NT2/D1 (cell line): Measurements from ENCODE around the gene RALB.
A peak's percentile ranks its signal among the peaks of the same experiment; 100 is the strongest.
"Not testable (repeated sequence)": the region's sequence is repeated elsewhere in the genome, so short reads cannot be mapped to it uniquely, and the experiment has no call there.

Experiments
- DNase-seq: peaks from one replicate; pipeline ENCODE4 v3.0.0-alpha.2; 2011; ENCODE audit warnings: low read depth, low spot score
- H3K27me3 ChIP-seq: 2 replicates; pipeline ENCODE4 v1.6.0; 2011; ENCODE audit warnings: mild to moderate bottlenecking; ENCODE audit not compliant: insufficient read length, insufficient read depth
- H3K36me3 ChIP-seq: 2 replicates; pipeline ENCODE4 v1.6.1; 2011; ENCODE audit warnings: mild to moderate bottlenecking, low read length, mixed read lengths; ENCODE audit not compliant: insufficient read depth, insufficient read length
- H3K4me1 ChIP-seq: 2 replicates; pipeline ENCODE4 v1.5.1; 2011; ENCODE audit not compliant: insufficient read depth, insufficient read length
- H3K4me3 ChIP-seq: 2 replicates; pipeline ENCODE4 v1.5.1; 2011; ENCODE audit warnings: low read depth; ENCODE audit not compliant: insufficient read length
- H3K9ac ChIP-seq: 2 replicates; pipeline ENCODE4 v1.6.0; 2011; ENCODE audit warnings: low read depth; ENCODE audit not compliant: insufficient read length
- H3K9me3 ChIP-seq: 2 replicates; pipeline ENCODE4 v1.5.1; 2011; ENCODE audit warnings: mild to moderate bottlenecking, low read length; ENCODE audit not compliant: insufficient read depth
- SUZ12 ChIP-seq: IDR thresholded peaks from 2 replicates; pipeline ENCODE4 v1.6.1; 2011; ENCODE audit not compliant: insufficient read length, insufficient read depth; ENCODE audit errors: extremely low read depth
- YY1 ChIP-seq: IDR thresholded peaks from 2 replicates; pipeline ENCODE4 v1.6.1; 2011; ENCODE audit not compliant: insufficient read length, insufficient read depth
- ZNF274 ChIP-seq: IDR thresholded peaks from 2 replicates; pipeline ENCODE4 v1.6.1; 2011; ENCODE audit warnings: mild to moderate bottlenecking, low read depth, low read length

RALB gene

DNA sequence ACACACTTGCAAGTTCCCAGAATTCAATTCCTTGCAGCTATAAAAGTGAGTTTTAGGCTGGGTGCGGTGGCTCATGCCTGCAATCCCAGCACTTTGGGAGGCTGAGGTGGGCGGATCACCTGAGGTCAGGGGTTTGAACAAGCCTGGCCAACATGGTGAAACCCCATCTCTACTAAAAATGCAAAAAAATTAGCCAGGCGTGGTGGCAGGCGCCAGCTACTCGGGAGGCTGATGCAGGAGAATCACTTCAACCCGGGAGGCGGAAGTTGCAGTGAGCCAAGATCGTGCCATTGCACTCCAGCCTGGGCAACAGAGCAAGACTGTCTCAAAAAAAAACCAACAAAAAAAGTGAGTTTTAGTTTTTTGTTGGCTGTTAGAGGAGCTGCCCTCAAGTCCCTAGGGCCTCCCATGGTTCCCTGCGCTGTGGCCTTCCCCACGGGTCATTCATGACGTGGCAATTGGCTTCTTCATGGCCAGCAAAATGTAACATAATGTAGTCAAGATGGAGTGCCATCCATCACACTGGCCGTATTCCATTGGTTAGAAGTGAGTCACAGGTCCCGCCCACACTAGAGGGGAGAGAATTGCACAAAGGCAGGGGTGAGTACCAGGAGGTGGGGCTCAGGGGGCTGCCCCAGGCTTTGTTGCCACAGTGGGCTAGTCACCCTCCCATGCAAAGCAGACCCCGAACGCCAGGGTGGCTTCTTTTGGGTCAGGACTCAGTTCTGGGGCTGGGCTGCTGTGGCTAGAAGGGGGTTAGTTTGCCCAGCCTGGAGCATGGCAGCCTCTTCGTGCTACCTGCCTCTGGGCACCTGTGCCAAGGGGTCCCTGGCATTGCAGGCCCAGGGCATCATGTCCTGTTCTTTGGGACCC is 55.6 kb downstream of the RALB start:
- TF ChIP-seq SUZ12: no peak
- TF ChIP-seq ZNF274: no peak
- no peak for TF ChIP-seq YY1
- Histone ChIP-seq H3K9me3 (no peaks in the 10 kb centered on the region), H3K36me3 (no peaks in the 10 kb centered on the region), H3K4me3 (no peak overlapping the region), H3K4me1 (peaks cover 5% of the 10 kb centered on the region), H3K27me3 (peaks cover 15% of the 10 kb centered on the region), H3K9ac (no peak overlapping the region)
- no peak for DNase-seq

DNA sequence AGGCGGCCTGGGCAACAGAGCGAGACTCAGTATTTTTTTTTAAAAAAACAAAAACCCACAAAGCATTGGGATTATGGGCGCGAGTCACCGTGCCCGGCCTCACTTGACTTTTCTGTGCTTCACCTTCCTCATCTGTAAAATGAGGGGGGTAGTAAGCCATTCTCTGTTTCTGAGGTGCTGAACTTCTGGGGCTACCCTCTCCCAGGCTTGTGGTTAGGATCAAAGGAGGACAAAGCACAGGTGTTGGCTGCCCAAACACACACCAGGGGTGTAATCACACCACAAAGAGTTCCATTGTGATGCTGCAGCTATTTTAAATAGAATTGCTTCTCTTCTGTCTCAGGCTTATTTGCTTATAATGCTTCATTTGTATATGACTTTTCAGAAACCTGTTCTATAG is 57.5 kb downstream of the RALB start:
- no peak for TF ChIP-seq ZNF274
- no peak for TF ChIP-seq SUZ12
- no peak for TF ChIP-seq YY1
- no peaks in the 10 kb centered on the region for H3K36me3 ChIP-seq
- no peak for DNase-seq
- no peaks in the 10 kb centered on the region for H3K9me3 ChIP-seq
- H3K27me3 ChIP-seq: peaks cover 29% of the 10 kb centered on the region
- H3K4me1 ChIP-seq: peaks cover 5% of the 10 kb centered on the region
- no peak overlapping the region for H3K9ac ChIP-seq
- no peak overlapping the region for H3K4me3 ChIP-seq

DNA sequence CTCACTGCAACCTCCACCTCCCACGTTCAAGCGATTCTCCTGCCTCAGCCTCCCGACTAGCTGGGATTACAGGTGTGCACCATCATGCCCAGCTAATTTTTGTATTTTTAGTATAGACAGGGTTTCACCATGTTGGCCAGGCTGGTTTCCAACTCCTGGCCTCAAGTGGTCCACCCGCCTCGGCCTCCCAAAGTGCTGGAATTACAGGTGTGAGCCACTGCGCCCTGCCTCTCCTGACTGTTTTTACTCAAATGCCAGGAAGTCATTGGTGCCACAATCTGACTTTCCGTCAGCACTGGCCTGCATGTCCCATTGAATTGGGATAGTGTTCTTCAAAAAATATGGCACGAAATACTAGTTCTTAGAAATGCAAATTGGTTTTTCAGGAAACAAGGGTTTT is 58.2 kb downstream of the RALB start:
- peaks cover 35% of the 10 kb centered on the region for H3K27me3 ChIP-seq
- H3K4me1 ChIP-seq, H3K4me3 ChIP-seq, H3K36me3 ChIP-seq, H3K9me3 ChIP-seq, H3K9ac ChIP-seq, DNase-seq: not testable (repeated sequence)

DNA sequence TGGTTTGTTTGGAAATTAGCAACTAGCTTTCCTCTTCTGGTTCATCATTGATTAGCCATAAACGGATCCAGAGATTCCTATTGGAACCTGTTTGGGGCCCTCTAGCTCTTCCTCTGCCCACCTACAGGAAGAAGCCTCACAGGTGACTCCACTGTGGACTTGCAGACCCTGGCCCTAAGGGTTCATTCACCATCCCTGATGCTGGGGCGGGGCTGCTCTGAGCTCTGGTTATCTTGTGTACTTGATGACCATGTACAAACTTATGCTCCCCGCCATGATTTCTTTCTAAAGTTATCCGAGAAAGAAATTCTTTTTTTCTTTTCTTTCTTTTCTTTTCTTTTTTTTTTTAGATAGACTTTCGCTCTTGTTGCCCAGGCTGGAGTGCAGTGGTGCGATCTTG is 59.4 kb downstream of the RALB start:
- H3K4me1 ChIP-seq: peaks cover 10% of the 10 kb centered on the region
- H3K27me3 ChIP-seq: peaks cover 41% of the 10 kb centered on the region
- no peaks in the 10 kb centered on the region for H3K9me3 ChIP-seq
- H3K4me3 ChIP-seq: no peak overlapping the region
- TF ChIP-seq ZNF274: no peak
- no peak overlapping the region for H3K9ac ChIP-seq
- no peak for DNase-seq
- no peaks in the 10 kb centered on the region for H3K36me3 ChIP-seq

DNA sequence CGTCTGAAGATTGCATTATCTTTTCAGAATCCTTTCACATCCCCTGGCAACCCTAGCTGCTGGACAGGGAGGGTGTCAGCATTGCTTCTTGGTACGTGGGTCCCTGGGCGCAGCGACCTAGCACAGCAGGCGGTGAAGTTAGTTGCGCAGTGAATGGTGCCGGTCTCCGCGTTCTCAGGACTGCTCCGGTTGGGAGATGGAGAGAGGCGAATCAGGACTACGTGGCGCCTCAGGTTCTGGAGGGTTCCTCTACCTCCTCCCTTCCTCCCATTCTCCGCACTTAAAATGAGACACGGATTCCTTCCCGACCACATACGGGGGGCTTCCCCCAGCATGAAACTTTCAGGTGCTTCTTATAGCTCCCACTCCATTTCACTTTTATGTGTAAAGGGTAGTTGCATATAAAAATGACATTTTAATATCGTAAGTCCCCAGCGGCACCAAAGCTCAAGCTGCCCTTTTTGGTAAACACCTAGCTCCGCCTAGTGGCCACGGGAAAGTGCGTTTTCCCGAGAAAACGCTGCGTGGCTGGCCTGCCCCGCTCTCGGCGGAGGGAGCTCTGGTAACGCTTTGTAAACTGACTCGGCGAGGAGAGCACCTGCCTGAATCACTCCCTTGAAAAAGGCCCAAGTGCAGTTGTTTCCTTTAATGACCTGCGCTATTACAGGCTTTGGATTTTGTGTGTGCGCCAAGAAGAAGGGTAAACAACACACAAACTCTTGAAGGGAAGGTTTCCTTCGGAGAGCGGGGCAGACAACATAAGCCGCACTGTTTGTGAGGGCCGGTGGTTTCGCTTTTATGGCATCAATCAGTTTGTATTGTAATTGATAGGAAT is 60.4 kb downstream of the RALB start:
- DNase-seq: peak; percentile 50
- no peaks in the 10 kb centered on the region for H3K9me3 ChIP-seq
- H3K36me3 ChIP-seq: no peaks in the 10 kb centered on the region
- peaks cover 41% of the 10 kb centered on the region for H3K27me3 ChIP-seq
- H3K4me3 ChIP-seq: peak overlapping the region; percentile 33
- TF ChIP-seq ZNF274 (no peak), YY1 (no peak), SUZ12 (no peak)
- H3K9ac ChIP-seq: peak overlapping the region; percentile 77
- H3K4me1 ChIP-seq: peaks cover 7% of the 10 kb centered on the region

DNA sequence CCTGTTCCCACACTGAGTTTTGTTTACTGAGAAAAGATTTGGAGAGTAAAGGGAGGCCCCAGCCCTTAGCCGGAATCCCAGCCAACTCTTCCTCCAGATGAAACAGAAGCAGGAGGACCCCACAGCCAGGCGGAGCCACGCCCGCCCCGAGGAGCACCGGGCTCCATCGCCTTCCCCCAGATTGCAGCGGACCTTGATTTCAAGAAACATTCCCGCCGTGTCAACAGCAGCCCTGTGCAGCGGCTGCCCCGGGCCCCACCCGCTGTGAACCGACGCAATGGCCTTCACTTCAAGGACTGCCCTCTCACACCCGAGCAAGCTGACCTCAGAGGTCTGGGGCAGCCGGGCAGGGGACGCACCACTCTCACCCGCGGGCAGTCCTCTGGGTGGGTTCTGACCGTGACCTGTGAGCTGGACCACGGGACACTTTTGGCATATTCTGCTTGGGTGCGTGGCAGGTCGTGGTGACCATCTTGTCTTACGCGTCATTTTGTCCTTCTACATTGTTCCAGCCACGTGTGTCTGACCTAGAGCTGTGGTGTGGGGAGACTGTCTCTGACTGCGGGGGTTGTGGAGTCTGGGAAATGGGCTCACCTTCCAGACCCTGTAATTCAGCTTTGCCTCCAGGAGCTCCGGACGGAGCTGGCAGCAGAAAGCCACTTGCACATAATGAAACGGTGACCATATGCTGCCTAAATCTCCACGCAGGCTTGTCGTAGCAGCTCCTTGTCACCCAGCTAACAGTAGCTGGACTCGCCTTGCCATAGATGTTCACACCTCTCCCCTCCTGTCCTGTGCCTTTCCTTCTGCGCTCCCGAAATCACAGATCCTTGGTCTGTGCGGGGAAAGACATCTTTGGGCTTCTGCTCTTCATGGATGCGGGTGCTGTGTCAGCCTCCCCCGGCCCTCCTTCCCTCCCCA is 61.3 kb downstream of the RALB start:
- no peak overlapping the region for H3K4me3 ChIP-seq
- H3K27me3 ChIP-seq: peaks cover 41% of the 10 kb centered on the region

More for the DNA sequence above, 61.3 kb downstream of the RALB start:
- Histone ChIP-seq H3K36me3 (no peaks in the 10 kb centered on the region), H3K4me1 (peaks cover 9% of the 10 kb centered on the region), H3K9ac (peak overlapping the region; percentile 17), H3K9me3 (no peaks in the 10 kb centered on the region)
- TF ChIP-seq SUZ12: no peak
- no peak for TF ChIP-seq YY1
- TF ChIP-seq ZNF274: no peak
- no peak for DNase-seq
